ENCODE data around the gene CD244. TPM values are rescaled to one million over a fixed set of nuclear protein-coding genes. Genes with fewer than 3 reads are reported as not detected.
"Not testable (repeated sequence)": the region's sequence is repeated elsewhere in the genome, so short reads cannot be mapped to it uniquely, and the experiment has no call there.

CD244 gene
- total and polyA plus RNA-seq, 2 donors (not counting 3 experiments of a cell fraction or from before 2014, with no cell fraction given) = not detected

GRCh38 chr1:160882582-160882981, 19.9 kb upstream of the CD244 start:
- no peak for DNase-seq (ENCODE audit: low read depth, low spot score)
- Histone ChIP-seq H3K27me3 (ENCODE audit: control insufficient read depth in 2 of 2, insufficient read depth in 2 of 2, low read length in 2 of 2) (no peaks in the 10 kb centered on the region), H3K4me3 (replicated peaks in 1 of 3; ENCODE audit: insufficient read depth in 1 of 3, low read depth in 1 of 3, low read length in 3 of 3) (no peak overlapping the region), H2AFZ (ENCODE audit: low read depth, low read length) (no peak overlapping the region), H3K36me3 (ENCODE audit: control insufficient read depth in 2 of 2, extremely low read depth in 1 of 2, insufficient read depth in 2 of 2, low read length in 2 of 2) (no peaks in the 10 kb centered on the region), H3K79me2 (ENCODE audit: control insufficient read depth, insufficient read depth, low read length) (no peaks in the 10 kb centered on the region), H3K27ac (ENCODE audit: insufficient read depth, low read depth, low read length) (no peak overlapping the region), H3K4me1 (ENCODE audit: control insufficient read depth, extremely low read depth, insufficient read depth, low read length) (no peaks in the 10 kb centered on the region), H3K9me1 (replicated peaks; ENCODE audit: control insufficient read depth, extremely low read depth, insufficient read depth, low read length) (no peaks in the 10 kb centered on the region), H3K9ac (replicated peaks; ENCODE audit: extremely low read depth, insufficient read depth, low read length) (no peak overlapping the region), H4K20me1 (replicated peaks; ENCODE audit: control insufficient read depth, extremely low read depth, insufficient read depth, low read length) (no peaks in the 10 kb centered on the region), H3K9me3 (replicated peaks; ENCODE audit: control insufficient read depth, insufficient read depth, low read length) (no peaks in the 10 kb centered on the region), H3K4me2 (ENCODE audit: insufficient read depth, low read length) (no peak overlapping the region)
- intact Hi-C loops (cut with micrococcal nuclease) (no loop called here), dilution Hi-C loops (cut with MboI; ENCODE audit: extremely low pct_ligation_motif_present, low sequenced_read_pairs) (no loop called here)
- no TSS peak for BruUV-seq (replicated peaks)
- ChIA-PET CTCF (no interaction called here), POLR2A (no interaction called here)
- FAIRE-seq = no peak
- TF ChIP-seq EZH2 (IDR thresholded peaks at IDR 0.05; ENCODE audit: borderline replicate concordance, low read depth, low read length, severe bottlenecking) (no peak), FOS (IDR thresholded peaks at IDR 0.05; ENCODE audit: borderline replicate concordance, insufficient read depth, low read length) (no peak), MYC (IDR thresholded peaks at IDR 0.05; ENCODE audit: low read depth, low read length) (no peak), POLR2A (IDR thresholded peaks at IDR 0.05; ENCODE audit: low read depth, low read length) (no peak), GATA2 (IDR thresholded peaks at IDR 0.05; ENCODE audit: insufficient read depth, insufficient read length, low read depth, low read length) (no peak), POLR2AphosphoS5 (IDR thresholded peaks at IDR 0.05; ENCODE audit: insufficient read depth, low read depth, low read length) (no peak), JUN (IDR thresholded peaks at IDR 0.05; ENCODE audit: borderline replicate concordance, insufficient read depth, insufficient read length, low read depth) (no peak)
- TF ChIP-seq, protein P1, sequence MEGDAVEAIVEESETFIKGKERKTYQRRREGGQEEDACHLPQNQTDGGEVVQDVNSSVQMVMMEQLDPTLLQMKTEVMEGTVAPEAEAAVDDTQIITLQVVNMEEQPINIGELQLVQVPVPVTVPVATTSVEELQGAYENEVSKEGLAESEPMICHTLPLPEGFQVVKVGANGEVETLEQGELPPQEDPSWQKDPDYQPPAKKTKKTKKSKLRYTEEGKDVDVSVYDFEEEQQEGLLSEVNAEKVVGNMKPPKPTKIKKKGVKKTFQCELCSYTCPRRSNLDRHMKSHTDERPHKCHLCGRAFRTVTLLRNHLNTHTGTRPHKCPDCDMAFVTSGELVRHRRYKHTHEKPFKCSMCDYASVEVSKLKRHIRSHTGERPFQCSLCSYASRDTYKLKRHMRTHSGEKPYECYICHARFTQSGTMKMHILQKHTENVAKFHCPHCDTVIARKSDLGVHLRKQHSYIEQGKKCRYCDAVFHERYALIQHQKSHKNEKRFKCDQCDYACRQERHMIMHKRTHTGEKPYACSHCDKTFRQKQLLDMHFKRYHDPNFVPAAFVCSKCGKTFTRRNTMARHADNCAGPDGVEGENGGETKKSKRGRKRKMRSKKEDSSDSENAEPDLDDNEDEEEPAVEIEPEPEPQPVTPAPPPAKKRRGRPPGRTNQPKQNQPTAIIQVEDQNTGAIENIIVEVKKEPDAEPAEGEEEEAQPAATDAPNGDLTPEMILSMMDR (IDR thresholded peaks at IDR 0.05; ENCODE audit: extremely low read depth in 1 of 2, insufficient read depth in 1 of 2, low read depth in 1 of 2, low read length in 2 of 2) = no peak
- TF ChIP-seq, protein P2, sequence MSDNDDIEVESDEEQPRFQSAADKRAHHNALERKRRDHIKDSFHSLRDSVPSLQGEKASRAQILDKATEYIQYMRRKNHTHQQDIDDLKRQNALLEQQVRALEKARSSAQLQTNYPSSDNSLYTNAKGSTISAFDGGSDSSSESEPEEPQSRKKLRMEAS (IDR thresholded peaks at IDR 0.05; ENCODE audit: insufficient read depth, insufficient read length) = no peak

DNA sequence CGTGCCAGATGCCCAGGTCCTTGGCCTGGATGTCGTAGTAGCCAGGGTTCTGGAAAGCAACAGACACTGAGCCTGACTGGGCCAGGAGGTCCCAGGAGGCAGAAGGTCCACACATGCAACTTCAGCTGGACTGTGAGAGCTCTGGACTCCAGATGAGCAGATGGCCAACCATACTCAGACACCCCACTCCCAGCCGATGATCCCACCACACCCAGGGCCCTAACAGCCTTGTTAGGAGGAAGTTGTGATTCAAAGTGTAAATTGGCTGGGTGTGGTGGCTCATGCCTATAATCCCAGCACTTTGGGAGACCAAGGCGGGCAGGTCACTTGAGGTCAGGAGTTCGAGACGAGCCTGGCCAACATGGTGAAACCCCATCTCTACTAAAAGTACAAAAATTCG, 18.6 kb upstream of the CD244 start:
- H3K9me1 ChIP-seq (replicated peaks; ENCODE audit: control insufficient read depth, extremely low read depth, insufficient read depth, low read length); H3K36me3 ChIP-seq (ENCODE audit: control insufficient read depth in 2 of 2, extremely low read depth in 1 of 2, insufficient read depth in 2 of 2, low read length in 2 of 2); DNase-seq (ENCODE audit: low read depth, low spot score); POLR2A ChIA-PET; H3K4me3 ChIP-seq (replicated peaks in 1 of 3; ENCODE audit: insufficient read depth in 1 of 3, low read depth in 1 of 3, low read length in 3 of 3); H3K27me3 ChIP-seq (ENCODE audit: control insufficient read depth in 2 of 2, insufficient read depth in 2 of 2, low read length in 2 of 2); H3K79me2 ChIP-seq (ENCODE audit: control insufficient read depth, insufficient read depth, low read length); H2AFZ ChIP-seq (ENCODE audit: low read depth, low read length); FAIRE-seq; H3K27ac ChIP-seq (ENCODE audit: insufficient read depth, low read depth, low read length); H4K20me1 ChIP-seq (replicated peaks; ENCODE audit: control insufficient read depth, extremely low read depth, insufficient read depth, low read length); H3K4me2 ChIP-seq (ENCODE audit: insufficient read depth, low read length); H3K4me1 ChIP-seq (ENCODE audit: control insufficient read depth, extremely low read depth, insufficient read depth, low read length); H3K9ac ChIP-seq (replicated peaks; ENCODE audit: extremely low read depth, insufficient read depth, low read length); dilution Hi-C loops (cut with MboI; ENCODE audit: extremely low pct_ligation_motif_present, low sequenced_read_pairs); H3K9me3 ChIP-seq (replicated peaks; ENCODE audit: control insufficient read depth, insufficient read depth, low read length); intact Hi-C loops (cut with micrococcal nuclease); BruUV-seq (replicated peaks): not testable (repeated sequence)
- CTCF ChIA-PET = interaction anchor here (0.5 kb wide), 1 partner anchor 195 kb away, joined by 3 read pairs; no protein-coding TSS in a partner anchor

Data from endothelial cell of umbilical vein (primary cell).